Tibial artery (tissue), 4 donors: ENCODE results near the gene CNTN4.

Source experiments
- DNase-seq, 2 donors: peaks; one replicate each; pipeline ENCODE4 v3.0.0-alpha.2; 2019
- H3K27ac ChIP-seq, 2 donors: fragments of 200-600 bp; sonication (generic) in 1 of 2; 1 replicate in 1 of 2; 2 replicates in 1 of 2; pipeline ENCODE4 v1.5.1; 2018 to 2019; ENCODE audit warnings: mild to moderate bottlenecking in 1 of 2
- H3K27me3 ChIP-seq, 2 donors: fragments of 200-600 bp; sonication (generic) in 1 of 2; one replicate each; pipeline versions ENCODE4 v1.5.1 to v1.6.0; 2016 to 2019
- H3K36me3 ChIP-seq, 3 donors: fragments of 200-600 bp; sonication (generic) in 2 of 3; one replicate each; pipeline ENCODE4 v1.5.1; 2016 to 2019; ENCODE audit warnings: mild to moderate bottlenecking in 2 of 3
- H3K4me1 ChIP-seq, 4 donors: fragments of 200-600 bp; sonication (generic) in 2 of 4; 1 replicate in 3 of 4; 2 replicates in 1 of 4; pipeline ENCODE4 v1.5.1; 2016 to 2019
- H3K4me3 ChIP-seq, 2 donors: fragments of 200-600 bp; sonication (generic) in 1 of 2; 1 replicate in 1 of 2; 2 replicates in 1 of 2; pipeline ENCODE4 v1.5.1; 2018 to 2019; ENCODE audit warnings: mild to moderate bottlenecking in 2 of 2
- H3K9me3 ChIP-seq, 3 donors: fragments of 200-600 bp; sonication (generic) in 1 of 3; one replicate each; pipeline ENCODE4 v1.5.1; 2016 to 2019
- intact Hi-C: fragments of 100-400 bp; cut with DNase I; formaldehyde crosslinking; loops from one replicate; pipeline ENCODE4 v1.15.0; 2023; ENCODE audit warnings: low total_unique reads
- TF ChIP-seq, protein P1 (sequence below), 2 experiments: fragments of 200-600 bp in 1 of 2; fragments of 450-650 bp in 1 of 2; IDR thresholded peaks; one replicate each; pipeline ENCODE4 v1.5.1; 2017 to 2019; ENCODE audit warnings: antibody characterized with exemption in 2 of 2, mild to moderate bottlenecking in 1 of 2, moderate library complexity in 1 of 2

The CNTN4 gene

DNA sequence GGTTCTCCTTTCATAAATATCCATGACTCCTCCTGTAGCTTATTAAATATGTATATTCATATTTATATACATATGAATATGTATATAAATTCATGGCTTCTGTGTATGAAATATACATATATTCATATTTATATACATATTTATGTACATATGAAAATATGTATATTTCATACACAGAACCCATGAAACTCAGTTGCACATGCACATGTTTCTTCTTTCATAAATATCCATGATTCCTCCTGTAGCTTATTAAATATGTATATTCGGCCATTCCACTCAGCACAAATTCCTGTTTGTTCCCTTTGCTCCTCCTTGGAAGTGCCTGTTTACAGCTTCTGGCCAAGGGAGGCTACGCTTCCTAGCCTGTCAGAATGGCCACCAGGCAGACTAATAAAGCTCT is 789.9 kb downstream of the CNTN4 start:
- Histone ChIP-seq H3K27ac (no peak overlapping the region), H3K36me3 (no peaks in the 10 kb centered on the region), H3K4me1 (no peaks in the 10 kb centered on the region), H3K4me3 (no peak overlapping the region), H3K9me3 (no peaks in the 10 kb centered on the region), H3K27me3 (no peaks in the 10 kb centered on the region)
- intact Hi-C loops: no loop called here
- TF ChIP-seq, protein P1, sequence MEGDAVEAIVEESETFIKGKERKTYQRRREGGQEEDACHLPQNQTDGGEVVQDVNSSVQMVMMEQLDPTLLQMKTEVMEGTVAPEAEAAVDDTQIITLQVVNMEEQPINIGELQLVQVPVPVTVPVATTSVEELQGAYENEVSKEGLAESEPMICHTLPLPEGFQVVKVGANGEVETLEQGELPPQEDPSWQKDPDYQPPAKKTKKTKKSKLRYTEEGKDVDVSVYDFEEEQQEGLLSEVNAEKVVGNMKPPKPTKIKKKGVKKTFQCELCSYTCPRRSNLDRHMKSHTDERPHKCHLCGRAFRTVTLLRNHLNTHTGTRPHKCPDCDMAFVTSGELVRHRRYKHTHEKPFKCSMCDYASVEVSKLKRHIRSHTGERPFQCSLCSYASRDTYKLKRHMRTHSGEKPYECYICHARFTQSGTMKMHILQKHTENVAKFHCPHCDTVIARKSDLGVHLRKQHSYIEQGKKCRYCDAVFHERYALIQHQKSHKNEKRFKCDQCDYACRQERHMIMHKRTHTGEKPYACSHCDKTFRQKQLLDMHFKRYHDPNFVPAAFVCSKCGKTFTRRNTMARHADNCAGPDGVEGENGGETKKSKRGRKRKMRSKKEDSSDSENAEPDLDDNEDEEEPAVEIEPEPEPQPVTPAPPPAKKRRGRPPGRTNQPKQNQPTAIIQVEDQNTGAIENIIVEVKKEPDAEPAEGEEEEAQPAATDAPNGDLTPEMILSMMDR (IDR thresholded peaks at IDR 0.05): no peak
- DNase-seq: no peak

DNA sequence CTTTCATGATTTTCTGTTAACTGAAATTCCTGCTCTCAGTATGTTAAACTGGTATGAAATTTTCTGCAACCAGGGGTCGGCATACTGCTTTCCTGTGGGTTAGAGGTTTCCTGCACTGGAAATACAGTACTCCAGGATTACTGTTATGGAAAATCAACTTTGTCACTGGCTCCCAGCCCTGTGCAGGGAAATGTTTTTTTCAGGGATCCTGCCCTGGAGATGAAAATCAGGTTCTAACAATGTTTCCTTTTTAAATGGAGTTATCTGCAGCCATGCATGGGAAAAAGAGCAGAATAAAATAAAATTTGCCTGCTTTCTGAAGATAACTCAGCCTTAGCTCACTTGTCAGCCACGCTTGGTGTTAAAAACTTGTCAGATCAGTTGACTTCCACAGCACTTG is 791.1 kb downstream of the CNTN4 start:
- no peak for DNase-seq
- Histone ChIP-seq H3K4me3 (no peak overlapping the region), H3K36me3 (no peaks in the 10 kb centered on the region), H3K4me1 (no peaks in the 10 kb centered on the region), H3K27me3 (no peaks in the 10 kb centered on the region), H3K9me3 (no peaks in the 10 kb centered on the region), H3K27ac (no peak overlapping the region)
- TF ChIP-seq, protein P1 (IDR thresholded peaks at IDR 0.05): no peak
- intact Hi-C loops: no loop called here

DNA sequence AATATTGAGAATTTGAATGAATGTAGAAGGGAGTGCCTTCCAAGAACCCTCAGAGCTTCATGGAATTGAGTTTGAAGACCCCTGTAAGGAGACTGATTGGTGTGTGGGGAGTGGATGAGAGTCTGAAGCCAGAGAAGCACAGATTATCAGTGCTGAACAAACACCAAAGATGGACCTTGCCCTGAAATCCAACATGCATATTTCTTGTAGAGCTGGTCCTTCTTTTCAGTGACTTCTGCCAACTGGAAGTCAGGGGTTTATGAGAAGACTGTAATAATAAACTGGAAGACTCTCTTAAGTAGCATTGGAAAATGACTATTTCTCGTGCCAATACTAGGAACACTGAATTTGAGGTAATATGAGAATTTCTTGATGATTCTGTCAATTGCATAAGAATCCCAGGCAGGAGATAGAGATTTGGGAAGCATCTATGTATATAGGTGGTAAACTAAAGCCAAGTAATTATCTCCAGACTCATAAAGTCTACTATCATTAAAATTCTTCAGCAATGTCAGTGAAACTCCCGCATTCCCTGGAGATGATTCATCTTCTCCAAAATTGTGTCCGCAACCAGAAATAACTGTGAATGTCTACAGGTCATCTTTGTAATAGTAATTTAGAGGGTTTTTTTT is 797.8 kb downstream of the CNTN4 start:
- H3K9me3 ChIP-seq: no peaks in the 10 kb centered on the region
- H3K27ac ChIP-seq: no peak overlapping the region
- no peak overlapping the region for H3K4me3 ChIP-seq
- no peak for DNase-seq
- TF ChIP-seq, protein P1 (IDR thresholded peaks at IDR 0.05): no peak
- no peaks in the 10 kb centered on the region for H3K27me3 ChIP-seq
- no peaks in the 10 kb centered on the region for H3K4me1 ChIP-seq
- intact Hi-C loops: no loop called here
- H3K36me3 ChIP-seq: no peaks in the 10 kb centered on the region

DNA sequence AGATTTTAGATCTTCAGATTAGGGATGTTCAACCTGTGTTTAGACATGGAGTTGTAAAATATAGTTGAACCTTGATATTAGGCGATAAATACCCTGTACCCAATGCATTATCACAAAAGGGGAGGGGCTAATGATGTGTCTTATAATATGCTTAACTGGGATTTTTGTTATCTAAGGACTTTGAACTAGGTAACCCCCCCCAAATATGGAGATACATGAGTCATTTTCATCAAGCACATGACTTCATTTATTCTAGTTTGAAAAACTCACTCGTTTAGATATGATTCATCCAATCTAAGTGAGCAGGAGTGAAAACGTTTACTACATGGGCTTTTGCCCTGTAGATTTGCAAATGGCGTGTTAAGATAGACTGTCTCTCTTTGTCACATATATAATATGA is 799.2 kb downstream of the CNTN4 start:
- H3K36me3 ChIP-seq: no peaks in the 10 kb centered on the region
- H3K4me1 ChIP-seq: no peaks in the 10 kb centered on the region

DNA sequence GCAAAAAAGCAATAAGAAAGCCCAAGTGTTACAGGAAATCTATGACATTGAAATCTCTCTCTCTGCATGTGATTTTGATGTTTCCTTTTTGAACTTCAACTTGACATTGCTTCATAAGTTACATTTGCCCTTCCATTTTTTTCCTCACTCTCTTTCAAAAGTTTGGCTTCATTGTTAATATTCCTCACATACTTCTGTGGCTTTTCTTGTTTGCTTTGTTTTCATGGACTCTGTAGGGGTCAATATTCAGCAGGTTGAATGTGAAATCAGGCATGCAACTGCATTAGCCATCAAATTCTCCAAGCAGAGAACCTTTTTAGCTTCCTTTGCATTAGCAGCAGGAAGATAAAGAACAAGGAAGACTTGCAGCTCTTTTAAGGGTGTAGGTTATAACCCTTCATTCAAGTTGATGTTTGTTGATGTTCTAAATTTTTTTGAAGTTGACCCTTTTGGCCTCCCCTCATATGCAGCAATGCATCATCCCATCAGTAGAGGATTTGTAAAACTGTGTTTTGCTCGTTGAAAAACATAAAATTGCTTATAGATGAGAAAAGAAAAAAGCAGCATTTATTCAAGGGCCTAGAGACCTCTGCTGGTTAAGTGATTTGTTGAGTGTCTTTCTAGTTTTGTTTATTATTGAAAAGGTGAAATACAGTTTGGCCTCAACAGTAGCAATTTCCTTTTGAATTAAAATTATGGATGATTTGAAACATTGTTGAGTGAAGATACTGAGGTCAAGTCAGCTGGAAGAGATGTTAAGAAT is 800.1 kb downstream of the CNTN4 start:
- intact Hi-C loops: no loop called here
- H3K27me3 ChIP-seq: no peaks in the 10 kb centered on the region
- TF ChIP-seq, protein P1 (IDR thresholded peaks at IDR 0.05): no peak
- no peaks in the 10 kb centered on the region for H3K4me1 ChIP-seq
- H3K27ac ChIP-seq: no peak overlapping the region
- no peak for DNase-seq
- no peak overlapping the region for H3K4me3 ChIP-seq
- no peaks in the 10 kb centered on the region for H3K9me3 ChIP-seq
- H3K36me3 ChIP-seq: peaks cover 0 to 7% (median 0%) of the 10 kb centered on the region in 3 donors

More for the DNA sequence above, 799.2 kb downstream of the CNTN4 start:
- TF ChIP-seq, protein P1 (IDR thresholded peaks at IDR 0.05): no peak
- Histone ChIP-seq H3K27me3 (no peaks in the 10 kb centered on the region), H3K9me3 (no peaks in the 10 kb centered on the region), H3K4me3 (no peak overlapping the region), H3K27ac (no peak overlapping the region)
- intact Hi-C loops: no loop called here
- no peak for DNase-seq
